Measurements from ENCODE around the gene ZNF70. TPM values are rescaled to one million over a fixed set of nuclear protein-coding genes. Genes with fewer than 3 reads are reported as not detected.
A peak's percentile ranks its signal among the peaks of the same experiment; 100 is the strongest.

The ZNF70 gene
- total RNA-seq, 1 experiment from 2014 or later = not detected

- in situ Hi-C loops (cut with HindIII; ENCODE audit: low sequenced_read_pairs) = no loop called here
- no peak for DNase-seq (ENCODE audit: low spot score)
These were observed 29.3 kb upstream of the ZNF70 start for GRCh38 chr22:23780146-23780748.

GRCh38 chr22:23779731-23780130 lies 28.8 kb upstream of the ZNF70 start:
- in situ Hi-C loops (cut with HindIII; ENCODE audit: low sequenced_read_pairs) = no loop called here
- no peak for DNase-seq (ENCODE audit: low spot score)

GRCh38 chr22:23779083-23779482 lies 28.2 kb upstream of the ZNF70 start:
- no peak for DNase-seq (ENCODE audit: low spot score)
- in situ Hi-C loops (cut with HindIII; ENCODE audit: low sequenced_read_pairs) = no loop called here

- in situ Hi-C loops (cut with HindIII; ENCODE audit: low sequenced_read_pairs) = no loop called here
- no peak for DNase-seq (ENCODE audit: low spot score)
These were observed 27.6 kb upstream of the ZNF70 start for GRCh38 chr22:23778577-23778900.

GRCh38 chr22:23777776-23778576 lies 27.1 kb upstream of the ZNF70 start:
- in situ Hi-C loops (cut with HindIII; ENCODE audit: low sequenced_read_pairs) = no loop called here
- DNase-seq (ENCODE audit: low spot score) = no peak

GRCh38 chr22:23775779-23776375 lies 25.0 kb upstream of the ZNF70 start:
- in situ Hi-C loops (cut with HindIII; ENCODE audit: low sequenced_read_pairs) = no loop called here
- DNase-seq (ENCODE audit: low spot score) = no peak

- in situ Hi-C loops (cut with HindIII; ENCODE audit: low sequenced_read_pairs) = no loop called here
- DNase-seq (ENCODE audit: low spot score) = no peak
These were observed 24.1 kb upstream of the ZNF70 start for GRCh38 chr22:23774922-23775436.

GRCh38 chr22:23774114-23774921 lies 23.4 kb upstream of the ZNF70 start:
- DNase-seq (ENCODE audit: low spot score) = no peak
- in situ Hi-C loops (cut with HindIII; ENCODE audit: low sequenced_read_pairs) = no loop called here

- in situ Hi-C loops (cut with HindIII; ENCODE audit: low sequenced_read_pairs) = no loop called here
- peak; percentile 51 for DNase-seq (ENCODE audit: low spot score)
These were observed 22.7 kb upstream of the ZNF70 start for GRCh38 chr22:23773483-23774113.

GRCh38 chr22:23772649-23773473 lies 21.9 kb upstream of the ZNF70 start, which contains the start of gene MMP11:
Gene MMP11, plus strand, starts transcription at chr22:23772849. Its CDS starts 22 bp downstream, at chr22:23772871.
- DNase-seq (ENCODE audit: low spot score) = peak; percentile 21
- in situ Hi-C loops (cut with HindIII; ENCODE audit: low sequenced_read_pairs) = no loop called here

- DNase-seq (ENCODE audit: low spot score) = no peak
- in situ Hi-C loops (cut with HindIII; ENCODE audit: low sequenced_read_pairs) = no loop called here
These were observed 21.4 kb upstream of the ZNF70 start for GRCh38 chr22:23772315-23772648.

- in situ Hi-C loops (cut with HindIII; ENCODE audit: low sequenced_read_pairs) = no loop called here
- no peak for DNase-seq (ENCODE audit: low spot score)
These were observed 18.5 kb upstream of the ZNF70 start for GRCh38 chr22:23769321-23769965.

- DNase-seq (ENCODE audit: low spot score) = peak; percentile 85
These were observed 17.0 kb upstream of the ZNF70 start, which contains the start of gene CHCHD10 for GRCh38 chr22:23767673-23768548. Gene CHCHD10, minus strand, starts transcription at chr22:23767972. Its CDS starts 98 bp downstream, at chr22:23767874.

GRCh38 chr22:23767303-23767672 lies 16.4 kb upstream of the ZNF70 start:
- in situ Hi-C loops (cut with HindIII; ENCODE audit: low sequenced_read_pairs) = no loop called here
- no peak for DNase-seq (ENCODE audit: low spot score)

More at GRCh38 chr22:23767673-23768548, 17.0 kb upstream of the ZNF70 start, which contains the start of gene CHCHD10:
- in situ Hi-C loops (cut with HindIII; ENCODE audit: low sequenced_read_pairs) = no loop called here

GRCh38 chr22:23764899-23765881 lies 14.3 kb upstream of the ZNF70 start:
- in situ Hi-C loops (cut with HindIII; ENCODE audit: low sequenced_read_pairs) = no loop called here

GRCh38 chr22:23763954-23764353 lies 13.0 kb upstream of the ZNF70 start:
- in situ Hi-C loops (cut with HindIII; ENCODE audit: low sequenced_read_pairs) = no loop called here
- no peak for DNase-seq (ENCODE audit: low spot score)

More at GRCh38 chr22:23764899-23765881, 14.3 kb upstream of the ZNF70 start:
- DNase-seq (ENCODE audit: low spot score) = no peak

Measured in G401 (cell line).